ENCODE results near the gene AEBP1. TPM values are rescaled to one million over a fixed set of nuclear protein-coding genes. Genes with fewer than 3 reads are reported as not detected.

The AEBP1 gene
- total RNA-seq, 1 experiment from 2014 or later, result 49.3 TPM

GRCh38 chr7:44121761-44122420 lies 17.7 kb downstream of the AEBP1 start:
- no peak overlapping the region for H3K9ac ChIP-seq (ENCODE audit: extremely low read depth, insufficient read length, low read length)
- Mint-ChIP-seq H3K36me3 (ENCODE audit: insufficient read depth in 1 of 3, low read depth in 3 of 3) (peaks cover 33 to 58% (median 47%) of the 10 kb centered on the region in 3 experiments), H3K9me3 (peaks cover 3% of the 10 kb centered on the region in 2 experiments; a peak in 3 of 5 replicates), H3K4me1 (peaks cover 10 to 12% of the 10 kb centered on the region in 2 experiments), H3K27ac (no peak overlapping the region), H3K27me3 (ENCODE audit: low read depth) (peaks cover 23% of the 10 kb centered on the region), H3K4me3 (peak overlapping the region; percentile 70 to 86)
- no peak overlapping the region for H4K5ac ChIP-seq (ENCODE audit: insufficient read length, low read depth, low read length)
- no peaks in the 10 kb centered on the region for H4K20me1 ChIP-seq (ENCODE audit: control insufficient read depth, insufficient read depth, insufficient read length)
- TF ChIP-seq CTCF (conservative IDR thresholded peaks at IDR 0.05), result no peak
- no peak overlapping the region for H3K14ac ChIP-seq (ENCODE audit: insufficient read depth, low read length)
- no peaks in the 10 kb centered on the region; the same call in 1 of the 2 replicates for H3K79me2 ChIP-seq (ENCODE audit: insufficient read depth, low read length)
- H2AFZ ChIP-seq (ENCODE audit: low read length), result no peak overlapping the region
- no peak overlapping the region for H2BK15ac ChIP-seq (ENCODE audit: low read depth, low read length)
- no CpG with 5 or more reads among the region's 12 CpGs for WGBS (ENCODE audit: extremely low coverage, insufficient read length, low lambda C conversion rate)
- no peak overlapping the region for H3K27ac ChIP-seq (ENCODE audit: insufficient read length, low read depth, low read length)
- no peak overlapping the region for H2BK120ac ChIP-seq (ENCODE audit: low read depth, low read length, poor library complexity, severe bottlenecking)
- no peak overlapping the region for H3K18ac ChIP-seq (ENCODE audit: insufficient read length, low read depth, low read length)
- peaks cover 2% of the 10 kb centered on the region for H3K79me1 ChIP-seq (ENCODE audit: insufficient read depth, low read depth, low read length, poor library complexity, severe bottlenecking)
- H4K91ac ChIP-seq (ENCODE audit: insufficient read length, low read depth, low read length), result no peak overlapping the region
- no peaks in the 10 kb centered on the region for H3K9me3 ChIP-seq (ENCODE audit: control insufficient read depth, low read depth, low read length)
- no peak overlapping the region for H2BK12ac ChIP-seq (ENCODE audit: insufficient read length, low read depth, low read length)
- H3K23me2 ChIP-seq (ENCODE audit: insufficient read length, low read depth, low read length, poor library complexity, severe bottlenecking), result peaks cover 11% of the 10 kb centered on the region
- H2AK5ac ChIP-seq (ENCODE audit: insufficient read length, low read length), result no peak overlapping the region
- no peak for DNase-seq
- H4K8ac ChIP-seq (replicated peaks; ENCODE audit: insufficient read length, low read depth, low read length), result no peak overlapping the region
- H3K4me2 ChIP-seq (ENCODE audit: insufficient read depth, insufficient read length, low read length), result peak overlapping the region; percentile 99
- H3K4me1 ChIP-seq (ENCODE audit: insufficient read depth, low read length), result no peaks in the 10 kb centered on the region
- H2BK5ac ChIP-seq (ENCODE audit: insufficient read length, low read length), result no peak overlapping the region
- H3T11ph ChIP-seq (ENCODE audit: low read length), result no peak overlapping the region
- no peak overlapping the region for H3K23ac ChIP-seq (ENCODE audit: insufficient read length, low read depth, low read length)
- H3K27me3 ChIP-seq (ENCODE audit: insufficient read depth, low read length), result no peaks in the 10 kb centered on the region
- H2BK20ac ChIP-seq (ENCODE audit: low read depth, low read length, poor library complexity, severe bottlenecking), result no peak overlapping the region
- no peak overlapping the region for H3K4ac ChIP-seq (ENCODE audit: low read depth, low read length)
- no peak overlapping the region for H3K56ac ChIP-seq (ENCODE audit: insufficient read length, low read depth, low read length)
